Activated T-cell treated with anti-CD3 and anti-CD28 coated beads, Interleukin-2, amount 50 U/mL, for 24 hours (primary cell): ENCODE results near the gene HDAC4.

ENCODE experiments used
- DNase-seq: peaks from one replicate; pipeline ENCODE4 v3.0.0-alpha.2; 2020
- H3K27ac Mint-ChIP-seq: 2 replicates; pipeline ENCODE4 v1.8.0; 2020; ENCODE audit warnings: mild to moderate bottlenecking, mixed read lengths
- H3K27me3 Mint-ChIP-seq: 2 replicates; pipeline ENCODE4 v1.8.0; 2020; ENCODE audit warnings: mixed read lengths
- H3K36me3 Mint-ChIP-seq: 2 replicates; pipeline ENCODE4 v1.8.0; 2020; ENCODE audit warnings: low read depth, mixed read lengths
- H3K4me1 Mint-ChIP-seq: 2 replicates; pipeline ENCODE4 v1.8.0; 2020; ENCODE audit warnings: low read depth, mixed read lengths
- H3K4me3 Mint-ChIP-seq: 2 replicates; pipeline ENCODE4 v1.8.0; 2020; ENCODE audit warnings: mild to moderate bottlenecking, moderate library complexity, mixed read lengths
- H3K9me3 Mint-ChIP-seq: 2 replicates; pipeline ENCODE4 v1.8.0; 2020; ENCODE audit warnings: mixed read lengths

HDAC4 gene

GRCh38 chr2:239112127-239112774 is 288.6 kb downstream of the HDAC4 start:
- Mint-ChIP-seq H3K36me3 (peaks cover 64% of the 10 kb centered on the region), H3K27ac (no peak overlapping the region), H3K4me1 (no peaks in the 10 kb centered on the region), H3K27me3 (no peaks in the 10 kb centered on the region), H3K4me3 (no peak overlapping the region), H3K9me3 (no peaks in the 10 kb centered on the region)
- DNase-seq = no peak

GRCh38 chr2:239111401-239112100 is 289.3 kb downstream of the HDAC4 start:
- peaks cover 67% of the 10 kb centered on the region for H3K36me3 Mint-ChIP-seq
- H3K9me3 Mint-ChIP-seq = no peaks in the 10 kb centered on the region
- H3K4me3 Mint-ChIP-seq = no peak overlapping the region
- no peaks in the 10 kb centered on the region for H3K27me3 Mint-ChIP-seq
- no peak overlapping the region for H3K27ac Mint-ChIP-seq
- H3K4me1 Mint-ChIP-seq = no peaks in the 10 kb centered on the region
- no peak for DNase-seq

GRCh38 chr2:239110595-239111048 is 290.2 kb downstream of the HDAC4 start:
- Mint-ChIP-seq H3K4me3 (no peak overlapping the region), H3K4me1 (no peaks in the 10 kb centered on the region), H3K27me3 (no peaks in the 10 kb centered on the region), H3K36me3 (peaks cover 74% of the 10 kb centered on the region), H3K9me3 (no peaks in the 10 kb centered on the region), H3K27ac (no peak overlapping the region)
- no peak for DNase-seq

GRCh38 chr2:239109928-239110545 is 290.8 kb downstream of the HDAC4 start:
- Mint-ChIP-seq H3K36me3 (peaks cover 75% of the 10 kb centered on the region), H3K4me1 (no peaks in the 10 kb centered on the region)

GRCh38 chr2:239109041-239109927 is 291.5 kb downstream of the HDAC4 start:
- H3K36me3 Mint-ChIP-seq = peaks cover 78% of the 10 kb centered on the region
- H3K27me3 Mint-ChIP-seq = no peaks in the 10 kb centered on the region
- no peaks in the 10 kb centered on the region for H3K4me1 Mint-ChIP-seq
- DNase-seq = no peak
- no peak overlapping the region for H3K4me3 Mint-ChIP-seq
- no peaks in the 10 kb centered on the region for H3K9me3 Mint-ChIP-seq
- no peak overlapping the region for H3K27ac Mint-ChIP-seq

More at GRCh38 chr2:239109928-239110545, 290.8 kb downstream of the HDAC4 start:
- Mint-ChIP-seq H3K27me3 (no peaks in the 10 kb centered on the region), H3K27ac (no peak overlapping the region), H3K4me3 (no peak overlapping the region), H3K9me3 (no peaks in the 10 kb centered on the region)
- DNase-seq = no peak

- no peaks in the 10 kb centered on the region for H3K27me3 Mint-ChIP-seq
- H3K9me3 Mint-ChIP-seq = no peaks in the 10 kb centered on the region
- no peak overlapping the region for H3K27ac Mint-ChIP-seq
- no peak overlapping the region for H3K4me3 Mint-ChIP-seq
- H3K4me1 Mint-ChIP-seq = no peaks in the 10 kb centered on the region
- peaks cover 78% of the 10 kb centered on the region for H3K36me3 Mint-ChIP-seq
- DNase-seq = no peak
Observed at GRCh38 chr2:239108459-239108858, 292.4 kb downstream of the HDAC4 start.

- no peak overlapping the region for H3K27ac Mint-ChIP-seq
- DNase-seq = no peak
- peaks cover 80% of the 10 kb centered on the region for H3K36me3 Mint-ChIP-seq
- H3K4me1 Mint-ChIP-seq = no peaks in the 10 kb centered on the region
- no peaks in the 10 kb centered on the region for H3K9me3 Mint-ChIP-seq
- no peak overlapping the region for H3K4me3 Mint-ChIP-seq
- no peaks in the 10 kb centered on the region for H3K27me3 Mint-ChIP-seq
Observed at GRCh38 chr2:239107936-239108335, 292.9 kb downstream of the HDAC4 start.

- DNase-seq = no peak
- no peaks in the 10 kb centered on the region for H3K9me3 Mint-ChIP-seq
- no peaks in the 10 kb centered on the region for H3K27me3 Mint-ChIP-seq
- H3K4me1 Mint-ChIP-seq = no peaks in the 10 kb centered on the region
- peaks cover 88% of the 10 kb centered on the region for H3K36me3 Mint-ChIP-seq
- H3K27ac Mint-ChIP-seq = no peak overlapping the region
- H3K4me3 Mint-ChIP-seq = no peak overlapping the region
Observed at GRCh38 chr2:239106966-239107365, 293.9 kb downstream of the HDAC4 start.

GRCh38 chr2:239106314-239106908 is 294.4 kb downstream of the HDAC4 start:
- Mint-ChIP-seq H3K27ac (no peak overlapping the region), H3K4me1 (no peaks in the 10 kb centered on the region), H3K9me3 (no peaks in the 10 kb centered on the region), H3K36me3 (peaks cover 84% of the 10 kb centered on the region), H3K4me3 (no peak overlapping the region), H3K27me3 (no peaks in the 10 kb centered on the region)
- DNase-seq = no peak

GRCh38 chr2:239105234-239105633 is 295.6 kb downstream of the HDAC4 start:
- H3K27me3 Mint-ChIP-seq = no peaks in the 10 kb centered on the region
- H3K36me3 Mint-ChIP-seq = peaks cover 82% of the 10 kb centered on the region
- no peaks in the 10 kb centered on the region for H3K4me1 Mint-ChIP-seq
- H3K4me3 Mint-ChIP-seq = no peak overlapping the region
- no peak for DNase-seq
- H3K27ac Mint-ChIP-seq = no peak overlapping the region
- H3K9me3 Mint-ChIP-seq = no peaks in the 10 kb centered on the region

- no peaks in the 10 kb centered on the region for H3K27me3 Mint-ChIP-seq
- DNase-seq = no peak
- no peak overlapping the region for H3K4me3 Mint-ChIP-seq
- no peaks in the 10 kb centered on the region for H3K9me3 Mint-ChIP-seq
- H3K36me3 Mint-ChIP-seq = peaks cover 82% of the 10 kb centered on the region
- no peaks in the 10 kb centered on the region for H3K4me1 Mint-ChIP-seq
- no peak overlapping the region for H3K27ac Mint-ChIP-seq
Observed at GRCh38 chr2:239104800-239105199, 296.0 kb downstream of the HDAC4 start.

GRCh38 chr2:239103125-239104098 is 297.4 kb downstream of the HDAC4 start:
- no peak overlapping the region for H3K27ac Mint-ChIP-seq
- peaks cover 79% of the 10 kb centered on the region for H3K36me3 Mint-ChIP-seq
- no peaks in the 10 kb centered on the region for H3K27me3 Mint-ChIP-seq
- no peaks in the 10 kb centered on the region for H3K4me1 Mint-ChIP-seq
- no peak for DNase-seq
- H3K9me3 Mint-ChIP-seq = no peaks in the 10 kb centered on the region
- no peak overlapping the region for H3K4me3 Mint-ChIP-seq

GRCh38 chr2:239102266-239102665 is 298.6 kb downstream of the HDAC4 start:
- Mint-ChIP-seq H3K4me3 (no peak overlapping the region), H3K27me3 (no peaks in the 10 kb centered on the region), H3K27ac (no peak overlapping the region), H3K9me3 (no peaks in the 10 kb centered on the region), H3K4me1 (no peaks in the 10 kb centered on the region), H3K36me3 (peaks cover 78% of the 10 kb centered on the region)
- no peak for DNase-seq
